ENCODE results near the gene CNP. TPM values are rescaled to one million over a fixed set of nuclear protein-coding genes. Genes with fewer than 3 reads are reported as not detected.

CNP gene
- total RNA-seq, 1 experiment from 2014 or later = 51.2 TPM

- ChIA-PET POLR2A (no interaction called here), RAD21 (ENCODE audit: low non-redundant PET in 1 of 2, low total read pairs in 2 of 2, uncharacterized antibody in 2 of 2, unreplicated experiment in 2 of 2) (no interaction called here), CTCF (no interaction called here)
- H3K4me1 ChIP-seq (ENCODE audit: control insufficient read depth in 1 of 2, insufficient read depth in 2 of 2, low read length in 2 of 2) = peaks cover 3 to 18% of the 10 kb centered on the region in 2 experiments; a peak in 2 of 4 replicates
- no peak for ATAC-seq
- no peaks in the 10 kb centered on the region for H3K27me3 ChIP-seq (ENCODE audit: insufficient read depth, low read length)
- BruUV-seq (replicated peaks) = no TSS peak
- H3K9ac ChIP-seq (ENCODE audit: low read length) = no peak overlapping the region
- H3K79me2 ChIP-seq (ENCODE audit: insufficient read depth, low read length) = no peaks in the 10 kb centered on the region
- intact Hi-C loops (cut with micrococcal nuclease) = no loop called here
- TF ChIP-seq EZH2 (IDR thresholded peaks at IDR 0.05) (no peak), ZBTB33 (IDR thresholded peaks at IDR 0.05; ENCODE audit: extremely low read depth, insufficient replicate concordance, low read length) (no peak), EGR1 (IDR thresholded peaks at IDR 0.05; ENCODE audit: low read depth) (no peak), FOSL1 (IDR thresholded peaks at IDR 0.05; ENCODE audit: low read depth) (no peak), ELF1 (IDR thresholded peaks at IDR 0.05; ENCODE audit: borderline replicate concordance, low read depth) (no peak), ZNF274 (IDR thresholded peaks at IDR 0.05; ENCODE audit: low read depth, low read length) (no peak), POLR2A (IDR thresholded peaks at IDR 0.05; ENCODE audit: borderline replicate concordance, extremely low read depth, insufficient read depth, insufficient read length) (no peak), TCF7L2 (IDR thresholded peaks at IDR 0.05; ENCODE audit: borderline replicate concordance, extremely low read depth, insufficient read depth, insufficient read length) (no peak), POLR2AphosphoS5 (IDR thresholded peaks at IDR 0.05; ENCODE audit: low read depth, low read length) (no peak), SRF (IDR thresholded peaks at IDR 0.05; ENCODE audit: low read depth) (no peak), SIN3A (IDR thresholded peaks at IDR 0.05; ENCODE audit: low read depth) (no peak), YY1 (IDR thresholded peaks at IDR 0.05; ENCODE audit: extremely low read depth, insufficient replicate concordance, low read depth, low read length) (no peak), RAD21 (IDR thresholded peaks at IDR 0.05; ENCODE audit: low read depth) (no peak), CTCF (IDR thresholded peaks at IDR 0.05 in 2 of 3, conservative IDR thresholded peaks at IDR 0.05 in 1 of 3; ENCODE audit: borderline replicate concordance in 1 of 3, insufficient read depth in 1 of 3, low read depth in 2 of 3, low read length in 2 of 3) (no peak), ZFX (IDR thresholded peaks at IDR 0.05) (no peak)
- TF ChIP-seq, protein P1, sequence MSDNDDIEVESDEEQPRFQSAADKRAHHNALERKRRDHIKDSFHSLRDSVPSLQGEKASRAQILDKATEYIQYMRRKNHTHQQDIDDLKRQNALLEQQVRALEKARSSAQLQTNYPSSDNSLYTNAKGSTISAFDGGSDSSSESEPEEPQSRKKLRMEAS (IDR thresholded peaks at IDR 0.05) = no peak
- TF ChIP-seq, protein P2, sequence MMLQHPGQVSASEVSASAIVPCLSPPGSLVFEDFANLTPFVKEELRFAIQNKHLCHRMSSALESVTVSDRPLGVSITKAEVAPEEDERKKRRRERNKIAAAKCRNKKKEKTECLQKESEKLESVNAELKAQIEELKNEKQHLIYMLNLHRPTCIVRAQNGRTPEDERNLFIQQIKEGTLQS (IDR thresholded peaks at IDR 0.05) = no peak
- no peak overlapping the region for H3K4me3 ChIP-seq (replicated peaks in 1 of 2; ENCODE audit: low read depth in 1 of 2, low read length in 2 of 2)
- H3K9me3 ChIP-seq (ENCODE audit: control insufficient read depth in 1 of 2, insufficient read depth in 1 of 2, low read depth in 1 of 2, low read length in 2 of 2) = no peaks in the 10 kb centered on the region
- H3K9me2 ChIP-seq (ENCODE audit: insufficient read depth) = 0 out of 2 replicates have a peak, but pooled peaks cover 3% of the 10 kb centered on the region
- no peak overlapping the region for H3K27ac ChIP-seq (ENCODE audit: low read depth, low read length)
- H3K4me2 ChIP-seq (ENCODE audit: low read length) = no peak overlapping the region
- DNase-seq (ENCODE audit: low read depth, low spot score) = no peak
- H2AFZ ChIP-seq (ENCODE audit: low read depth, low read length, poor library complexity, severe bottlenecking) = no peak overlapping the region
- H4K20me1 ChIP-seq (ENCODE audit: insufficient read depth) = no peaks in the 10 kb centered on the region
- no peaks in the 10 kb centered on the region for H3K36me3 ChIP-seq (ENCODE audit: control insufficient read depth in 1 of 2, insufficient read depth in 2 of 2, low read length in 2 of 2)
Observed at GRCh38 chr17:41925991-41926590, 40.5 kb upstream of the CNP start.
